Adrenal gland (tissue), 5 donors: ENCODE measurements around the gene COL18A1.

ENCODE experiments used
- POLR2A ChIP-seq, 2 donors: fragments of 450-650 bp; IDR thresholded peaks; one replicate each; pipeline ENCODE4 v1.6.1; 2017; ENCODE audit warnings: antibody characterized with exemption in 2 of 2, mild to moderate bottlenecking in 2 of 2, moderate library complexity in 1 of 2
- TF ChIP-seq, protein P1 (sequence below), 6 experiments: fragments of 450-650 bp in 4 of 6; fragments of 200-600 bp in 2 of 6; sonication (generic) in 1 of 6; IDR thresholded peaks; 1 replicate in 5 of 6; 2 replicates in 1 of 6; pipeline versions ENCODE4 v1.5.1 to v1.8.0; 2016 to 2021; ENCODE audit warnings: antibody characterized with exemption in 6 of 6, mild to moderate bottlenecking in 2 of 6, moderate library complexity in 1 of 6
- donor health status: DM: no; HTN: no; CAD: no.

GRCh38 chr21:45443595-45444181, 38.7 kb downstream of the COL18A1 start:
- TF ChIP-seq, protein P1, sequence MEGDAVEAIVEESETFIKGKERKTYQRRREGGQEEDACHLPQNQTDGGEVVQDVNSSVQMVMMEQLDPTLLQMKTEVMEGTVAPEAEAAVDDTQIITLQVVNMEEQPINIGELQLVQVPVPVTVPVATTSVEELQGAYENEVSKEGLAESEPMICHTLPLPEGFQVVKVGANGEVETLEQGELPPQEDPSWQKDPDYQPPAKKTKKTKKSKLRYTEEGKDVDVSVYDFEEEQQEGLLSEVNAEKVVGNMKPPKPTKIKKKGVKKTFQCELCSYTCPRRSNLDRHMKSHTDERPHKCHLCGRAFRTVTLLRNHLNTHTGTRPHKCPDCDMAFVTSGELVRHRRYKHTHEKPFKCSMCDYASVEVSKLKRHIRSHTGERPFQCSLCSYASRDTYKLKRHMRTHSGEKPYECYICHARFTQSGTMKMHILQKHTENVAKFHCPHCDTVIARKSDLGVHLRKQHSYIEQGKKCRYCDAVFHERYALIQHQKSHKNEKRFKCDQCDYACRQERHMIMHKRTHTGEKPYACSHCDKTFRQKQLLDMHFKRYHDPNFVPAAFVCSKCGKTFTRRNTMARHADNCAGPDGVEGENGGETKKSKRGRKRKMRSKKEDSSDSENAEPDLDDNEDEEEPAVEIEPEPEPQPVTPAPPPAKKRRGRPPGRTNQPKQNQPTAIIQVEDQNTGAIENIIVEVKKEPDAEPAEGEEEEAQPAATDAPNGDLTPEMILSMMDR (IDR thresholded peaks at IDR 0.05) = no peak
- TF ChIP-seq POLR2A (IDR thresholded peaks at IDR 0.05) = no peak
